DMS79 treated with DMSO at 0.1 percent for 48 hours (cell line): ENCODE results near the gene ILDR2.
"Not testable (repeated sequence)": the region's sequence is repeated elsewhere in the genome, so short reads cannot be mapped to it uniquely, and the experiment has no call there.

ENCODE experiments used
- DNase-seq: peaks from one replicate; lab custom pipeline; 2025; lab: John Stamatoyannopoulos, UW

Gene ILDR2

DNA sequence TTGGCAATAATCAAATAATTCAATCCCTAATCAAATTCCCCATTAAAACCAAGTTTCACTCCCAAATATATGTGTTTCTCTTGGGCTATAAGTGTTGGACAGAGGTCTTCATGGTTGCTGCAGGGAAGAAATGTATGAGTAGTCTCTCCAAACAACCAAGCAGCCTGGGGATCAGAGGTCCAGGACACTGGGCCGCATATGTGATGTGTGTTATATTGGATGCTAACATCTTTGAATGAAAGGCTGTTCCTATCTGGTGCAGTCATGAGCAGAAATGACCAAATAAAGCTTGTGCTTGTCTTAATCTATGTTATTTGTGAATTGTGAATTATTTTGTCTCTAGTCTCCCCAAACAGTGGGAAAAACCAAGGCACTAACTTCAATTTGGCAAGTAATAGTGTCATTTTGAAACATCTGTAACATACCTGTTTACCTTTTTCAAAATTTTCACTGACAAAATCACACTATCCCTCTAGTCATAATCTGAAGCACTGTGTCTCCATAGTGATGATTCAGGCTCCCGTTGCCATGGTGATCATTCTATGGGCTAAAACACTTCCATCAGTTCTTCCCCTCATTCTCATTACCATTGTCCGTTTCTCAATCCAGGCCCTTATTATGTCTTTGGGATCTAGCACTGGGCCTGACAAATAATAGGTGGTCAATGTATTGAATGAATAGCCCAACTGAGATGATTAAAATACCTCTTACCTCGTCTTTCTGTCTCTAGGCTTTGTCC is 86.8 kb downstream of the ILDR2 start:
- no peak for DNase-seq

DNA sequence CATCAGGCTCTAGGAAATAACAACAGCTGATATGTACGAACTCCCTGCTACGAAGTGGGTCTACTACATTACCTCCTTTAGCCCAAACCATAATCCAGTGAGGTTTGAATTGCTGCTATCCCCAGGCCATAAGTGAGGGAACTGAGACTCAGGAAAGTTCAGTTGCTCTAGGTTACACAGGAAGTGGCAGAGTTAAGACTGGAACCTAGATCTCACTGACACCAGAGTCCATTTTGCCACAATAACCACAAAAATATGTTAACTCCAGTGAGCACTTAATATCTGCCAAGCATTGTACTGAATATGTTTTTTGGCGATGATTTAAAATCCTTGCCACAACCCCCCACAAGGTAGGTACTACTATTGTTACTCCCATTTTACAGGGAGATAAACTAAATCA is 90.4 kb downstream of the ILDR2 start:
- DNase-seq = no peak

DNA sequence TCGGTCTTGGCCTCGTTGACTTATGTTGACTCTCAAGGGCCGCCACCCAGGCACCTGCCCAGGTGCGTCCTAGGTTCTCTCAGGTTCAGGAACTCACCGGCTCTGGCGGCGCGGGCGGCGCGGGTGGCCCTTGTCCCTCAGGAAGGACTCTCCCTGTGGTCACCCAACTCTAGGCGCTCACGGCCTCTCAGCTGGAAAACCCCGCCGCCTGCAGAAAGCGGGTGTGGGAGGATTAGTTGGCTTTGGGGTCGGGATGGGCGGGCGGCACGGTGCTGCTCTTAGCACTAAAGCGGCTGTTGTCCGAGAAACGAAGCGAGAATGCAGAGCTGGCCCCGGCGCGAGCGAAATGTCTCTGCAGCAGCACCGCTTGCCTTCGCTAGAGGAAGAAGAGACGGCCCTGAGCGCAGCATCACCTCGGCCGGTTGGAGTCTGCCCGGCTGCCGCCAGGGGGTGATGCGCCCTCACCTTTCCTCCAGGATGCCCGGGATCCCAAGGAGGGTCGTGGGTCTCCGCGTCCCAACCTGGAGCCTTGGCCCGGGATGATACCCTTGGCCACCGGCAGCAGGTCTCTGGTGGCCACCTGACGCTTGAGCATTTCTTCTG is 91.2 kb downstream of the ILDR2 start:
- no peak for DNase-seq

- DNase-seq = no peak
Measured at GRCh38 chr1:166882893-166883292, 92.4 kb downstream of the ILDR2 start.

DNA sequence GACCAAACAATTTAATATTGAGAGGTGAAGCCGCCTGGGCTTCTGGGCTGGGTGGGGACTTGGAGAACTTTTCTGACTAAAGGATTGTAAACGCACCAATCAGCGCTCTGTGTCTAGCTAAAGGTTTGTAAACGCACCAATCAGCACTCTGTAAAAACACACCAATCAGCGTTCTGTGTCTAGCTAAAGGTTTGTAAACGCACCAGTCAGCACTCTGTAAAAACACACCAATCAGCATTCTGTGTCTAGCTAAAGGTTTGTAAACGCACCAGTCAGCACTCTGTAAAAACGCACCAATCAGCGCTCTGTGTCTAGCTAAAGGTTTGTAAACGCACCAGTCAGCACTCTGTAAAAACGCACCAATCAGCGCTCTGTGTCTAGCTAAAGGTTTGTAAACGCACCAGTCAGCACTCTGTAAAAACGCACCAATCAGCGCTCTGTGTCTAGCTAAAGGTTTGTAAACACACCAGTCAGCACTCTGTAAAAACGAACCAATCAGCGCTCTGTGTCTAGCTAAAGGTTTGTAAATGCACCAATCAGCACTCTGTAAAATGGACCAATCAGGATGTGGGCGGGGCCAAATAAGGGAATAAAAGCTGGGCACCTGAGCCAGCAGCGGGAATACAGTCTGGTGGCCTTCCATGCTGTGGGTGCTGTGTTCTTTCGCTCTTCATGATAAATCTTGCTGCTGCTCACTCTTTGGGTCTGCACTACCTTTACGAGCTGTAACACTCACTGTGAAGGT is 97.0 kb downstream of the ILDR2 start:
- DNase-seq = not testable (repeated sequence)

DNA sequence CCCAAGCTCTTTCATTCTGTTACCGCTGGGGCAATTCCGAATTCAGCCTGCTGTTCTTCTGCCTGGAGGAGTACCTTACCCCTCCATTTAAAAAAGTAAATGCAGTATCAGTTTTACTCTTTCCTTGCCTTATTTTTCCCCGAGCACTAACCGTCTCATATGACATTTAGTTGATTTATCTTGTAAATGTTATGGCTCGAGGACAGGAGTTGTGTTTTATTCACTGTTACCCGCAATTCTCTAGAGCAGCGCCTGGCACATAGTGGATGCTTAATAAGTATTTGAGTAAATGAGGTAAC is 98.9 kb downstream of the ILDR2 start:
- DNase-seq = no peak

DNA sequence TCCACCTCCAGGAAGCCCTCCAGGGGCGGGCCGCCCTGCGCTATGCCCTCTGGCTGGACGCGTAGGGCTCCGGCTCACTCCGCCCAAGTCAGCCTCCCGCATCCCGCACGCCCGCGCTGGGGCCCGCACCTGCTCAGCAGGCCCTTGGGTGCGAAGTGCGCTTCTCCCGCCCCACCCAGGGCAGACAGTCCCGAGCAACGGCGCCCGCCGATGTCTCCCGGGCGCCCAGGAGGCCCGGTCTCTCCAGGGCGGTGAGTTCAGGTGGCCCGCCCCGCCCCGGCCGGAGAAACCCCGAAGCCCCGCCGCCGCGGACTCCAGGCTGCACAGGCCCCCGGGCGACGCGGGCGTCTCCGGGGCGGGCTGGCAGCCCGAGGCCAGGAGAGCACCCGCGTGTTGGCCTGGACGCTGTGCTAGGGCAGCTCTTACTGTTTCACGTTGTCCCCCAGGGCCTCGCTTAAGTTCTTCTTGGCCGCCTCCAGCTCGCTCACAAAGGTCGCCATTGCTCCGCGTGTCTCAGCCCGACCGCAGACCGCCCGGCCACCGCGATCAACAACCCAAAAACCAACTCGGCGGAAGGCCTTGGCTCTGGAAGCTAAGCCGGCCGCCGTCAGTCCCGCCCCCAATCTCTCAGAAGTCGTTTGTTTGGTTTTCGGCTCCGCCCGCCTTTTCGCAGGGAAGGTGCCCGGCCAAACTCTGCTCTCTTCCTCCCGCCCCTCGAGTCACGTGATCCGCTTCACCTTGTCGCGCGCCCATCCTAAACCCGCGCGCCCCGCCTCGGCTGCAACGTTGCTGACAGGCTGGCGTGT is 99.4 kb downstream of the ILDR2 start, which contains the start of gene TADA1:
Gene TADA1, minus strand, starts transcription at position 531 of the 806 bp plus-strand sequence. Its CDS starts 31 bp downstream, at position 500.
- peak; percentile 99 for DNase-seq

GRCh38 chr1:166875302-166875733 is 100.0 kb downstream of the ILDR2 start:
- no peak for DNase-seq

DNA sequence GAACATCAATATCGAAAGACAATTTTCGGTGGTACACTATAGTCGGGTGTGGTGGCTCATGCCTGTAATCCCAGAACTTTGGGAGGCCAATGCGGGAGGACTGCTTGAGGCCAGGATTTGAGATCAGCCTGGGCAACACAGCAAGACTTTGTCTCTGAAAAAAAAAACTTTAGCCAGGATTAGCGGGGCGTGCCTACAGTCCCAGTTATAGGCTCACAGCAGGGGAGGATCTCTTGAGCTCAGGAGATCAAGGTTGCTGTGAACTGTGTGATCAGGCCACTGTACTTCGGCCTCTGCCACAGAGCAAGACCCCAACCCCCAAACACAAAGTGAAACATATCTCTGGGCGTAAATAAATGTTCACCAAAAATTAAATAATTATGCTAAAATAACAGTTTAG is 100.9 kb downstream of the ILDR2 start:
- no peak for DNase-seq

DNA sequence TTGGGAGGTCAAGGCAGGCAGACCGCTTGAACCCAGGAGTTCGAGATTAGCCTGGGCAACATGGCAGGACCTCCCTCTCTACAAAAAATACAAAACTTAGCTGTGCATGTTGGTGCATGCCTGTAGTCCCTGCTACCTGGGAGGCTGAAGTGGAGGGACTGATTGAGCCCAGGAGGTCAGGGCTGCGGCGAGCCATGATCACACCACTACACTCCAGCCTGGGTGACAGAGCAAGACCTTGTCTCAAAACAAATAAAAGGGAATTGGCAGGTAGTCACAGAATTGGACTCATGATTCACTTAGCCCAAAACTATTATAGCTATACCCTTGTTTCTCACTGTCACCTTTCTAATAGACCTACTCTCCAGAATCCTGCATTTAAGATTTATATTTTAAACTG is 104.8 kb downstream of the ILDR2 start:
- no peak for DNase-seq

DNA sequence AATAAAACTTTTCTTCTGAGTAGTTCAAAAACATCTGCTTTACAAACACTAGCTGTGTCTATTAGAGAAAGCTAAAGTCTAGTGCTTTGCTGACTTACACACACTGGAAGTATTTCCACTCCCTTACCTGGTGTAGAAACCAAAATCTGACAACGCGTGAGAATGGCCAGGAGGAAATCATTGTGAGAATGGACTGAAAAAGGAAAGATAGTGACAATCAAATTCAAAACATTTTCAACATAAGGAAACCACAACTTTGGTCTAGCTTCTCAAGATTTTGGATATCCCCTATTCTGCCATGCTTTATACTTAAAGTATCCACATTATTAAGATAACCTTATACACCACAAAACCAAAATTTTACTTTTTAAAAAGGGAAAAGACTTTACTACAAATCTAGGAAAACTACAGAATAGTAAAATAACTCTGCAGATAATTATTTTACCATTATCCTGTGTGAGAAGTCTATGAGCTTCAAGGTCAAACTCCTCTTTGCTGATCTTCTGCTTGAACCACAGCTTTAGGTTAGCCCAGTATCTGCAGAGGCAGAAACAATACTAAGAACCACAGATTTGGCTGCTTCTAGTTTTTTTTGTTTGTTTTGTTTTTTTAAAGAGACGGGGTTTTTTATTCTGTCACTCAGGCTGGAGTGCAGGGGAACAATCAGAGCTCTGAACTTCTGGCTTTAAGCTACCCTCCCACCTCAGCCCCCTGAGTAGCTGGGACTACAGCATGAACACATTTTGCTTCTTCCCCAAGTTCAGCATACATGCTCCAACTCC is 105.8 kb downstream of the ILDR2 start:
- DNase-seq = no peak

- DNase-seq = no peak
Measured at GRCh38 chr1:166868639-166869038, 106.7 kb downstream of the ILDR2 start.

DNA sequence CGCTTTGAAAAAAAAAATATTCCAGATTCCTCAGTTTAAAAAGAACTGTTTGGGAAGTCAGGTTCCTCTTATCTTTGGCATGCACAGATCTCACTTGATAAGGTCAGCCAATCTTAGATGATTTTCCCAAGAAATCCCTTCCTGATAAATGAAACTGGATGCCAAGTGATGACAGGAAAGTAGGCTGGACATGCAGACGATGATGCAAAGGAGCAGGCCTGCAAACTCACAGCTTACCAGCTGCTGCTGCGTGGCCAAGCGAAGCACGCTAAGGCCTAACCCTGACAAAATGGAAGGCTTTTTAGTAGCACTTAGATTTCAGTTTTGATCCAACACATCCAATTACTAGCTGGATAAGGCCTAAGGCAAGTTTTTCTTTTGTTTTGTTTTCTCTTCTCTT is 109.4 kb downstream of the ILDR2 start:
- no peak for DNase-seq

DNA sequence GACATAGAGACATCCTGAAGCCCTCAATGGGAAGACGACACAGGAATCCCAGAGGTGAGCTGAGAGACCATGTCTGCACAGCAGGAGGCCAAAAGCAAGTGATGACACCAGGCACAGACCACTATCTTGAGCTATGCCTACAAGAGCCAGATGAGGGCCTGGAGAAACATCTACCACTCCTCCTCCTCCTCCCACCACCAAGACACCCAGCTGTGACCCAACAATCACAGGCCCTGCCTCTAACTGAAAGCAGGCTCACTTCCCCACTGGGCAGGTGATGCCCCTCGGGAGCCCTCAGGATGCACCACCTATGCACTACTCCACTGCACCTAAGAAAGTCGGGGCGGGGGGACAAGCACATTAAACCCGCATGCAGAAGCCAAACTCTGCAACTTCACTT is 115.7 kb downstream of the ILDR2 start:
- DNase-seq = no peak

DNA sequence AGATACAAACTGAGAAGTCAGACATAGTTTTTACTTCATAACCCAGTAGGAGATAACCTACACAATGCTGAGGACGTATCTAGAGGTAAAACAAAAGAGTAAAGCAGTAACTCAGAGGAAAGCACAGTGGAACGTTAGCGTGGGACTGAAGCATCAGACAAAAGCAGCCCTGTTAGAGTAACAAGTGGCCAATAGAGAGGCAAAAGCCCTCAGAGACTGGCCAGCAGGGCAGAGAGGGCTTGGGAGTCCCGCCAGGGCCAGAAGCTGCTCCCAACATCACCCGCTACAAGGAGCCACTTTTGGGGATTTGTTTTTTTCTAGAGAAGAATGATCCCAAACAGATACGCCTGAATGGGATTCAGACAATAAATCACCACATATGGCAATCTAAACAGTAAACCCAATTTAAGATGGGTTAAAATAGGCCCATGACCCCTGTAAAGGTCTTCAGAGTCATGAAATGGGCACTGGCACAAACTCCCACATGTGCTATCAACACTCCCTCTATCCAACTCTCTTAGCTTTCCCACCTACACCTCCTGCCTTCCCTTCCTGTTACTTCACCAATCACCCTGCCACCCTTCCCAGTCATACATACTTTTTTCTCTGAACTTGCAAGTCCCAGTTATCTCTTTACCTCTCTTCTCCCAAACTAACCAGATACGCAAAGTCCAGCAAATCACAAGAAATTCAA is 116.5 kb downstream of the ILDR2 start:
- DNase-seq = no peak
